IPS-20b (cell line): ENCODE measurements around the gene FOXP1.

Experiments used
- H3K27ac ChIP-seq: one replicate; pipeline ENCODE4 v1.5.1; 2013; ENCODE audit warnings: low read length
- H3K27me3 ChIP-seq: 2 replicates; pipeline ENCODE4 v1.6.1; 2013; ENCODE audit warnings: mild to moderate bottlenecking, low read length, inconsistent platforms; ENCODE audit not compliant: insufficient read depth
- H3K36me3 ChIP-seq: 2 replicates; pipeline ENCODE4 v1.6.1; 2013; ENCODE audit warnings: low read depth, mild to moderate bottlenecking, inconsistent platforms, low read length, moderate library complexity; ENCODE audit not compliant: insufficient read depth
- H3K4me1 ChIP-seq: 2 replicates; pipeline ENCODE4 v1.6.1; 2013; ENCODE audit warnings: mild to moderate bottlenecking, control low read depth, inconsistent platforms, low read length, moderate library complexity; ENCODE audit not compliant: insufficient read depth
- H3K4me3 ChIP-seq: 2 replicates; pipeline ENCODE4 v1.5.1; 2013; ENCODE audit warnings: mild to moderate bottlenecking, low read length, inconsistent platforms
- H3K9ac ChIP-seq: 2 replicates; pipeline ENCODE4 v1.6.1; 2013; ENCODE audit warnings: low read depth, mild to moderate bottlenecking, inconsistent platforms, low read length, moderate library complexity
- H3K9me3 ChIP-seq: 2 replicates; pipeline ENCODE4 v1.6.1; 2013; ENCODE audit warnings: mild to moderate bottlenecking, low read depth, low read length, inconsistent platforms; ENCODE audit not compliant: insufficient read depth

Gene FOXP1

DNA sequence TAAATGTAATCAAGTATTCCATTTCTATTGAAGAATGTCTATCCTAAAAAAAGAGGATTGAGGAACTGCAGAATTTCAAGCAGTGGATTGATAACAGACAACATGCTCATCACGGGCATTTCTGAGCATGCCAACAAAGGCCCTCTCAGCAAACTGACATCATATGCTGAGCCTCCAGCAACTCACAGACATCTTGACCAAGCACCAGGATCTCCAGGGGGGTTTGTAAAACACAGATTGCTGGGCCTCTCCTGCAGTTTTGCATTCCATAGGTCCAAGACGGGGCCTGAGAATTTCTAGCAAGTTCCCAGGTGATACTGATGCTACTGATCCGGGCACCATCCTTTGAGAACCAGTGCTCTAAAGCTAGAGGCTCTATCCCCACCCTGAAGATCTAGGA, 85.0 kb downstream of the FOXP1 start:
- peak overlapping the region; percentile 44; the same call in 1 of the 2 replicates for H3K9ac ChIP-seq
- H3K36me3 ChIP-seq = no peaks in the 10 kb centered on the region
- no peaks in the 10 kb centered on the region for H3K9me3 ChIP-seq
- peak overlapping the region; percentile 11 for H3K27ac ChIP-seq
- H3K4me1 ChIP-seq = peaks cover 38% of the 10 kb centered on the region
- no peak overlapping the region for H3K4me3 ChIP-seq
- no peaks in the 10 kb centered on the region for H3K27me3 ChIP-seq

- H3K27me3 ChIP-seq = no peaks in the 10 kb centered on the region
- peak overlapping the region; percentile 44 for H3K9ac ChIP-seq
- H3K27ac ChIP-seq = peak overlapping the region; percentile 11
- H3K4me1 ChIP-seq = peaks cover 38% of the 10 kb centered on the region
- H3K9me3 ChIP-seq = no peaks in the 10 kb centered on the region
- H3K4me3 ChIP-seq = no peak overlapping the region
- H3K36me3 ChIP-seq = no peaks in the 10 kb centered on the region
These were observed 85.5 kb downstream of the FOXP1 start for GRCh38 chr3:71497971-71498444.

DNA sequence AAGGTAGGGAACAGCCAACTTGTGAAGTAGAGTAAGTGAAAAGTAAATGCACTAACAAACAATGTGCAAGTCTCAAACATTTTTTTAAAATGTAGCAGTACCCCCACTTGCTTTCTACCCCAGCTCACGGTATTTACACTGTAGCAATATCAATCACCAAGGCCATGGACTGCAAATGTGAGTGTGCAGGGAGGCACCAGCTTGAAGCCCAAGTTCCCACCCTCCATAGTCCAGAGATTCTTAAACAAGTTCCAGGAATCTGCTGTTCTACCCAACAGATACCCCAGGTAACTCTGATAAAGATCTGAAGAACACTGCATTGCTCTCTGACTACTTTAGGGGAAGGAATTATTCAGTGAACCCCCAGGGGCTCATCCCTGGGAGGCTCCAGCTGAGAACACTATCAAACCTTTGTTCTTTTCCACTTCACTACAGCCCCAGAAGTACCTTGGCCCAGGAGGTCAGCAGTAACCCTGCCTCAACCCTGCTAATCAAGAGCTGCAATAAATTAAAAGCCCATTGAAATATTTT, 86.1 kb downstream of the FOXP1 start:
- Histone ChIP-seq H3K36me3 (no peaks in the 10 kb centered on the region), H3K9me3 (no peaks in the 10 kb centered on the region), H3K27me3 (no peaks in the 10 kb centered on the region), H3K4me3 (peak overlapping the region; percentile 3; the same call in 1 of the 2 replicates), H3K27ac (peak overlapping the region; percentile 15), H3K9ac (peak overlapping the region; percentile 44; the same call in 1 of the 2 replicates), H3K4me1 (peaks cover 38% of the 10 kb centered on the region)

GRCh38 chr3:71495708-71496472, 87.6 kb downstream of the FOXP1 start:
- 0 out of 2 replicates have a peak overlapping the region, but pooled peaks have one; percentile 23 for H3K4me3 ChIP-seq
- peak overlapping the region; percentile 45 for H3K27ac ChIP-seq
- H3K9ac ChIP-seq = peak overlapping the region; percentile 42; the same call in 1 of the 2 replicates
- peaks cover 9% of the 10 kb centered on the region for H3K9me3 ChIP-seq
- H3K36me3 ChIP-seq = no peaks in the 10 kb centered on the region
- peaks cover 38% of the 10 kb centered on the region for H3K4me1 ChIP-seq
- no peaks in the 10 kb centered on the region for H3K27me3 ChIP-seq

DNA sequence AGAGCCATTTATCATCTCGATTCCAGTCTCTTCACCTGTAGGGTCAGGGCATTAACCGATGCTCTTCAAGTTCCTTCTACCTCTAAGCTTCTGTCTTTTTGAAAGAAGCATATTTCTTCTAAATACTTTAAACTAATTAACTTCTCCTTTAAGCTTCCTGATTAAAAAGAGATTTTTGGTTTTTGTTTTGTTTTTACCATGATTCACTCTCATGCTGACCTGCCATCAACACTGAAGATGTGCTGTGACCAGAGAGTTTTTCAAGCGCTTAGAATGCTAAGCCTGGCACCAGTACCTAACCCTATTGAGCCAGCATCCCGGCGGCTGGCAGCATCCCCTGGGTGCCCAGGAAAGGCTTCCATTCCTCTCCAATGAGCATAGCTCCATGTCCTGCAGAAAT, 89.3 kb downstream of the FOXP1 start:
- peaks cover 9% of the 10 kb centered on the region for H3K9me3 ChIP-seq
- H3K27me3 ChIP-seq = no peaks in the 10 kb centered on the region
- no peaks in the 10 kb centered on the region for H3K36me3 ChIP-seq
- peaks cover 38% of the 10 kb centered on the region for H3K4me1 ChIP-seq
- H3K27ac ChIP-seq = no peak overlapping the region
- no peak overlapping the region for H3K4me3 ChIP-seq
- H3K9ac ChIP-seq = no peak overlapping the region

- peaks cover 31% of the 10 kb centered on the region for H3K4me1 ChIP-seq
- no peaks in the 10 kb centered on the region for H3K36me3 ChIP-seq
- H3K9ac ChIP-seq = no peak overlapping the region
- peaks cover 9% of the 10 kb centered on the region for H3K9me3 ChIP-seq
- H3K4me3 ChIP-seq = no peak overlapping the region
- no peak overlapping the region for H3K27ac ChIP-seq
- no peaks in the 10 kb centered on the region for H3K27me3 ChIP-seq
These were observed 90.4 kb downstream of the FOXP1 start for GRCh38 chr3:71492974-71493771.

DNA sequence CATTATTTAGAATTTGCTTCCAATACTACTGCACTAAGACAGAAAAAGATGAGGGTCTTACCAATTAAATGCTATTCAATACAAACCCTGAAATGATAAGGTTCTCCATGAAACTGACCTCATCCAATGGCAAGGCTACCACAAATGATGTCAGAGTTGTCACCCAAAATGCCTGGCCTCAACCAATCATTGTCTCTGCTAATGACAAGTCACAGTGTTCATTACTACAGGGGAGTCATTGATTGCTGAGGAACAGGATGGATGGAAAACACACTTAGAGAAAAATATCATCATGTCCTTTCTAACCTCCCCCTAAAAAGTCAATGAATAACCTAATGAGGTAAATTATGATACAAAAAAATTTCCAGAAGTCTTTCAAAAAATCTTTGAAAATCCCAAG, 91.0 kb downstream of the FOXP1 start:
- Histone ChIP-seq H3K9me3 (peaks cover 9% of the 10 kb centered on the region), H3K4me1 (peaks cover 25% of the 10 kb centered on the region), H3K4me3 (no peak overlapping the region), H3K9ac (no peak overlapping the region), H3K27me3 (no peaks in the 10 kb centered on the region), H3K36me3 (no peaks in the 10 kb centered on the region), H3K27ac (no peak overlapping the region)

- H3K27me3 ChIP-seq = no peaks in the 10 kb centered on the region
- H3K27ac ChIP-seq = no peak overlapping the region
- H3K4me3 ChIP-seq = no peak overlapping the region
- H3K36me3 ChIP-seq = no peaks in the 10 kb centered on the region
- peaks cover 12% of the 10 kb centered on the region for H3K4me1 ChIP-seq
- no peak overlapping the region for H3K9ac ChIP-seq
- H3K9me3 ChIP-seq = peaks cover 9% of the 10 kb centered on the region
These were observed 92.3 kb downstream of the FOXP1 start for GRCh38 chr3:71491154-71491752.

DNA sequence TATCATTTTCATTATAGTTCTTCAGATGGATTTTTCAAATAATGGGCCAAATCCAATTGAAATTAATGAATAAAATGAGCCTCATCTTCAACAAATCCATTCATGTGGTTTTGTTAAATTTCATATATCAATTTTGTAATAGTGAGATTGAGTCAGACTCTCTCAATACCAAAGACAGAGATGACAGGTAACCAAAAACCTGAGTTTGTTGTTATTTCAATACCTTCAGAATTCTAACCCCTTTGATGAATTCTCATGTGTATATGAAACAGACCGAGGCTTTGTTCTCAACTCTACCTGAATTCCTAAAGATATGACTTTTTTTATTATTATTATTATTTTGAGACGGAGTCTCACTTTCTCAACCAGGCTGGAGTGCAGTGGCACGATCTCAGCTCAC, 92.8 kb downstream of the FOXP1 start:
- no peak overlapping the region for H3K27ac ChIP-seq
- H3K9ac ChIP-seq = no peak overlapping the region
- no peaks in the 10 kb centered on the region for H3K27me3 ChIP-seq
- peaks cover 9% of the 10 kb centered on the region for H3K9me3 ChIP-seq
- peaks cover 6% of the 10 kb centered on the region; the same call in 1 of the 2 replicates for H3K4me1 ChIP-seq
- no peak overlapping the region for H3K4me3 ChIP-seq
- H3K36me3 ChIP-seq = no peaks in the 10 kb centered on the region

DNA sequence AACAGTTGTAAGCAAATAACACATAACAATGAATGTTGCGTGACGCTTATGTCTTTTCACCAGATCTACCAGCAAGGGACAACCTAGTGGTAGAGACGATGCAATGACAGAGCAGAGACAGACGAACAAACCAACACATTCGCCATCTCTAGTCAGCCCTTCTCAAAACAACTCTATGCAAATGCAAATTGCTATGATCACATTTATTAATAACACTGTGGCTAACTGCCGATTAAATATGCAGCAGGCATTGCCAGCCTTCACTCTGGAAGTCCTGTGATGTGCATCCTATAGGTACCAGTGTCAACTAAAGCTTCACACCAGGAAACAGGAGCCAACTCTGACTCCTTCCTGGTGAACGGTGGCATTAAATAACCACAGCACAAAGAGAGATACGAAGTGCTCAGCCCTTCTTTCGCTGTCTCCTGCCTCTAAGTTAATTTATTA, 94.2 kb downstream of the FOXP1 start:
- Histone ChIP-seq H3K27ac (no peak overlapping the region), H3K36me3 (no peaks in the 10 kb centered on the region), H3K9ac (no peak overlapping the region), H3K27me3 (no peaks in the 10 kb centered on the region), H3K4me1 (no peaks in the 10 kb centered on the region), H3K9me3 (peaks cover 9% of the 10 kb centered on the region), H3K4me3 (no peak overlapping the region)

DNA sequence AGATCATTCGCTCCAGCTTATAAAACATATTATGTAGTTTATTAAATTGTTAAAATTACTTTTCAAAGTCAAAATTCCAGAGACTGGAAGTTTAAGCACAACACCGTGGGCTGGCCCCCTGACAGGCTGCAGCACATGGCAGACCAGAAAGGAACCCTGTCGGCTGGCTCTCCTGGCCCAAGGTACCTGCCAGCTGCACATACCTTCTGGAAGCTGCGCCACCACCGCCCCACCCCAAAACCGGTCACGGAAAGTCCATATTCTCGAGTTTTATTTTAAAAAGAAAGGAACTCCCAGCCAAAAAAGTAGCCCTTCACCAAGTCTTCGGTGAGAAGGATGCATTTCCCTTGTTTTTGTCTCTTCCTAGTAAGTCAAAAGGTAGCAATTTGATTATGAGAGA, 94.6 kb downstream of the FOXP1 start:
- Histone ChIP-seq H3K36me3 (no peaks in the 10 kb centered on the region), H3K4me1 (no peaks in the 10 kb centered on the region), H3K9ac (no peak overlapping the region), H3K27me3 (no peaks in the 10 kb centered on the region), H3K9me3 (peaks cover 9% of the 10 kb centered on the region), H3K4me3 (no peak overlapping the region), H3K27ac (no peak overlapping the region)
